Gastrocnemius medialis (tissue), 4 donors: ENCODE results near the gene HIPK2. TPM values are rescaled to one million over a fixed set of nuclear protein-coding genes. Genes with fewer than 3 reads are reported as not detected.

ENCODE experiments used
- ATAC-seq, 2 donors: fragments of 150-250 bp; one replicate each; pipeline ENCODE4 v1.9.1; 2016
- DNase-seq, 2 donors: peaks; one replicate each; pipeline ENCODE4 v3.0.0-alpha.2; 2019
- H3K27ac ChIP-seq, 4 donors: fragments of 200-600 bp; sonication (generic); 1 replicate in 1 of 4; 2 replicates in 3 of 4; pipeline ENCODE4 v1.5.1; 2016 to 2018; ENCODE audit warnings: mild to moderate bottlenecking in 2 of 4, moderate library complexity in 1 of 4
- H3K27me3 ChIP-seq, 3 donors: fragments of 200-600 bp; sonication (generic) in 2 of 3; 1 replicate in 1 of 3; 2 replicates in 2 of 3; pipeline versions ENCODE4 v1.5.1 to v1.6.0; 2016 to 2019; ENCODE audit warnings: mild to moderate bottlenecking in 1 of 3, moderate library complexity in 1 of 3
- H3K36me3 ChIP-seq, 2 donors: fragments of 200-600 bp; sonication (generic) in 1 of 2; one replicate each; pipeline ENCODE4 v1.5.1; 2017 to 2018
- H3K4me1 ChIP-seq, 2 donors: fragments of 200-600 bp; sonication (generic) in 1 of 2; one replicate each; pipeline ENCODE4 v1.5.1; 2016 to 2017; ENCODE audit warnings: mild to moderate bottlenecking in 2 of 2
- H3K4me3 ChIP-seq, 4 donors: fragments of 200-600 bp; sonication (generic) in 3 of 4; 1 replicate in 1 of 4; 2 replicates in 3 of 4; pipeline ENCODE4 v1.5.1; 2016 to 2019; ENCODE audit warnings: mild to moderate bottlenecking in 2 of 4
- H3K9me3 ChIP-seq, 3 donors: fragments of 200-600 bp; sonication (generic) in 2 of 3; 1 replicate in 1 of 3; 2 replicates in 2 of 3; pipeline ENCODE4 v1.5.1; 2016 to 2019
- CTCF ChIP-seq, 5 experiments: fragments of 450-650 bp in 3 of 5; fragments of 200-600 bp in 2 of 5; sonication (generic) in 2 of 5; IDR thresholded peaks in 4 of 5; conservative IDR thresholded peaks in 1 of 5; 1 replicate in 4 of 5; 2 replicates in 1 of 5; pipeline ENCODE4 v1.5.1; 2016 to 2019; ENCODE audit warnings: antibody characterized with exemption in 5 of 5, mild to moderate bottlenecking in 3 of 5, moderate library complexity in 3 of 5
- POLR2A ChIP-seq, 2 donors: fragments of 450-650 bp; IDR thresholded peaks; one replicate each; pipeline ENCODE4 v1.6.1; 2017; ENCODE audit warnings: antibody characterized with exemption in 2 of 2, mild to moderate bottlenecking in 2 of 2, moderate library complexity in 2 of 2
- in situ Hi-C, 4 donors: fragments of 200-750 bp; cut with MboI; loops; one replicate each; pipeline versions ENCODE4 v1.15.0 to v1.8.0; 2017; ENCODE audit warnings: low sequenced_read_pairs in 4 of 4
- intact Hi-C: fragments of 100-400 bp; cut with DNase I; formaldehyde crosslinking; loops from one replicate; pipeline ENCODE4 v1.15.1; 2023; ENCODE audit warnings: low total_unique reads
- total RNA-seq, 4 donors: library from RNA; depleted of rRNA; stranded (reverse); fragments of >200 nt; gene quantifications; one replicate each; pipeline versions ENCODE4 v1.1.0 to v1.2.3, GENCODE V29; 2016

The HIPK2 gene
- total RNA-seq, 4 donors from 2014 or later, result 30.5 to 77.4 (median 58.9) TPM

GRCh38 chr7:139813689-139814088 is 35.9 kb upstream of the HIPK2 start:
- Histone ChIP-seq H3K4me1 (no peaks in the 10 kb centered on the region), H3K36me3 (no peaks in the 10 kb centered on the region), H3K9me3 (no peaks in the 10 kb centered on the region), H3K27ac (no peak overlapping the region), H3K27me3 (no peaks in the 10 kb centered on the region), H3K4me3 (no peak overlapping the region)
- no peak for TF ChIP-seq POLR2A (IDR thresholded peaks at IDR 0.05)
- TF ChIP-seq CTCF (IDR thresholded peaks at IDR 0.05 in 4 of 5, conservative IDR thresholded peaks at IDR 0.05 in 1 of 5), result no peak
- in situ Hi-C loops (loop anchor here in 1 of 4 donors (25.0 kb wide), 1 partner anchor 326 kb away; the partner anchor contains the start of gene KLRG2), intact Hi-C loops (no loop called here)
- ATAC-seq (no peak), DNase-seq (no peak)

- Histone ChIP-seq H3K36me3 (no peaks in the 10 kb centered on the region), H3K27me3 (no peaks in the 10 kb centered on the region), H3K9me3 (no peaks in the 10 kb centered on the region), H3K27ac (no peak overlapping the region), H3K4me1 (no peaks in the 10 kb centered on the region), H3K4me3 (no peak overlapping the region)
- TF ChIP-seq POLR2A (IDR thresholded peaks at IDR 0.05) (no peak), CTCF (IDR thresholded peaks at IDR 0.05 in 4 of 5, conservative IDR thresholded peaks at IDR 0.05 in 1 of 5) (no peak)
- in situ Hi-C loops (loop anchor here in 1 of 4 donors (25.0 kb wide), 1 partner anchor 326 kb away; the partner anchor contains the start of gene KLRG2), intact Hi-C loops (no loop called here)
- DNase-seq (no peak), ATAC-seq (no peak)
Observed at GRCh38 chr7:139813151-139813550, 35.4 kb upstream of the HIPK2 start.

- no peaks in the 10 kb centered on the region for H3K36me3 ChIP-seq
- no peaks in the 10 kb centered on the region for H3K27me3 ChIP-seq
- ATAC-seq (no peak), DNase-seq (no peak)
- no peak overlapping the region for H3K4me3 ChIP-seq
- TF ChIP-seq POLR2A (IDR thresholded peaks at IDR 0.05) (no peak), CTCF (IDR thresholded peaks at IDR 0.05 in 4 of 5, conservative IDR thresholded peaks at IDR 0.05 in 1 of 5) (no peak)
- no peaks in the 10 kb centered on the region for H3K9me3 ChIP-seq
- no peaks in the 10 kb centered on the region for H3K4me1 ChIP-seq
- intact Hi-C loops, result no loop called here
- in situ Hi-C loops, result loop anchor here in 1 of 4 donors (25.0 kb wide), 1 partner anchor 324 kb away; the partner anchor contains the start of gene KLRG2
- H3K27ac ChIP-seq, result no peak overlapping the region
Observed at GRCh38 chr7:139811066-139811465, 33.3 kb upstream of the HIPK2 start.

GRCh38 chr7:139808846-139809442 is 31.1 kb upstream of the HIPK2 start:
- no peak for ATAC-seq
- in situ Hi-C loops, result loop anchor here in 1 of 4 donors (25.0 kb wide), 1 partner anchor 322 kb away; the partner anchor contains the start of gene KLRG2
- no peak for TF ChIP-seq POLR2A (IDR thresholded peaks at IDR 0.05)

GRCh38 chr7:139808427-139808826 is 30.6 kb upstream of the HIPK2 start:
- Histone ChIP-seq H3K27ac (no peak overlapping the region), H3K4me1 (no peaks in the 10 kb centered on the region), H3K9me3 (no peaks in the 10 kb centered on the region), H3K27me3 (no peaks in the 10 kb centered on the region), H3K4me3 (no peak overlapping the region), H3K36me3 (no peaks in the 10 kb centered on the region)
- ATAC-seq (no peak), DNase-seq (no peak)
- in situ Hi-C loops (loop anchor here in 1 of 4 donors (25.0 kb wide), 1 partner anchor 321 kb away; the partner anchor contains the start of gene KLRG2), intact Hi-C loops (no loop called here)
- no peak for TF ChIP-seq POLR2A (IDR thresholded peaks at IDR 0.05)
- TF ChIP-seq CTCF (IDR thresholded peaks at IDR 0.05 in 4 of 5, conservative IDR thresholded peaks at IDR 0.05 in 1 of 5), result no peak

More at GRCh38 chr7:139808846-139809442, 31.1 kb upstream of the HIPK2 start:
- H3K4me3 ChIP-seq, result no peak overlapping the region
- no peak overlapping the region for H3K27ac ChIP-seq
- no peaks in the 10 kb centered on the region for H3K9me3 ChIP-seq
- H3K27me3 ChIP-seq, result no peaks in the 10 kb centered on the region
- no peaks in the 10 kb centered on the region for H3K4me1 ChIP-seq
- DNase-seq, result no peak
- intact Hi-C loops, result no loop called here
- no peaks in the 10 kb centered on the region for H3K36me3 ChIP-seq
